ENCODE measurements around the gene FHIT. TPM values are rescaled to one million over a fixed set of nuclear protein-coding genes. Genes with fewer than 3 reads are reported as not detected.
"Not testable (repeated sequence)": the region's sequence is repeated elsewhere in the genome, so short reads cannot be mapped to it uniquely, and the experiment has no call there.

Gene FHIT
- total RNA-seq, 2 experiments from 2014 or later, result 9.6 to 9.7 TPM

GRCh38 chr3:59803268-59803667 is 1448.0 kb downstream of the FHIT start:
- Mint-ChIP-seq H3K27ac (no peak overlapping the region), H3K4me1 (no peaks in the 10 kb centered on the region), H3K27me3 (no peaks in the 10 kb centered on the region), H3K9me3 (no peaks in the 10 kb centered on the region), H3K36me3 (ENCODE audit: low read depth) (no peaks in the 10 kb centered on the region), H3K4me3 (no peak overlapping the region)
- DNase-seq, result no peak
- POLR2A ChIA-PET, result no interaction called here
- CTCF ChIA-PET, result no interaction called here

- DNase-seq; H3K4me1 Mint-ChIP-seq; H3K4me3 Mint-ChIP-seq; H3K36me3 Mint-ChIP-seq (ENCODE audit: low read depth); H3K9me3 Mint-ChIP-seq; POLR2A ChIA-PET; CTCF ChIA-PET; H3K27me3 Mint-ChIP-seq; H3K27ac Mint-ChIP-seq: not testable (repeated sequence)
Observed at GRCh38 chr3:59802453-59802852, 1448.8 kb downstream of the FHIT start.

- Mint-ChIP-seq H3K27me3 (no peaks in the 10 kb centered on the region), H3K4me3 (no peak overlapping the region), H3K9me3 (no peaks in the 10 kb centered on the region), H3K36me3 (ENCODE audit: low read depth) (no peaks in the 10 kb centered on the region), H3K4me1 (no peaks in the 10 kb centered on the region), H3K27ac (no peak overlapping the region)
- POLR2A ChIA-PET, result no interaction called here
- CTCF ChIA-PET, result no interaction called here
- DNase-seq, result no peak
Observed at GRCh38 chr3:59802045-59802444, 1449.2 kb downstream of the FHIT start.

- Mint-ChIP-seq H3K27ac (no peak overlapping the region), H3K9me3 (no peaks in the 10 kb centered on the region), H3K36me3 (ENCODE audit: low read depth) (no peaks in the 10 kb centered on the region), H3K4me1 (no peaks in the 10 kb centered on the region), H3K4me3 (no peak overlapping the region), H3K27me3 (no peaks in the 10 kb centered on the region)
- CTCF ChIA-PET, result no interaction called here
- POLR2A ChIA-PET, result no interaction called here
- no peak for DNase-seq
Observed at GRCh38 chr3:59800481-59800880, 1450.8 kb downstream of the FHIT start.

- ChIA-PET CTCF (no interaction called here), POLR2A (no interaction called here)
- no peak for DNase-seq
- Mint-ChIP-seq H3K4me3 (no peak overlapping the region), H3K9me3 (no peaks in the 10 kb centered on the region), H3K27me3 (no peaks in the 10 kb centered on the region), H3K27ac (no peak overlapping the region), H3K36me3 (ENCODE audit: low read depth) (no peaks in the 10 kb centered on the region), H3K4me1 (no peaks in the 10 kb centered on the region)
Observed at GRCh38 chr3:59798372-59799086, 1452.7 kb downstream of the FHIT start.

- Mint-ChIP-seq H3K4me3 (no peak overlapping the region), H3K36me3 (ENCODE audit: low read depth) (no peaks in the 10 kb centered on the region), H3K27me3 (no peaks in the 10 kb centered on the region), H3K27ac (no peak overlapping the region), H3K9me3 (peaks cover 3% of the 10 kb centered on the region), H3K4me1 (no peaks in the 10 kb centered on the region)
- no peak for DNase-seq
- ChIA-PET POLR2A (no interaction called here), CTCF (no interaction called here)
Observed at GRCh38 chr3:59797533-59797932, 1453.7 kb downstream of the FHIT start.

GRCh38 chr3:59796456-59796855 is 1454.8 kb downstream of the FHIT start:
- DNase-seq, result no peak
- no peaks in the 10 kb centered on the region for H3K4me1 Mint-ChIP-seq
- peaks cover 3% of the 10 kb centered on the region for H3K9me3 Mint-ChIP-seq
- CTCF ChIA-PET, result no interaction called here
- H3K4me3 Mint-ChIP-seq, result no peak overlapping the region
- H3K36me3 Mint-ChIP-seq (ENCODE audit: low read depth), result no peaks in the 10 kb centered on the region
- POLR2A ChIA-PET, result no interaction called here
- no peak overlapping the region for H3K27ac Mint-ChIP-seq
- H3K27me3 Mint-ChIP-seq, result no peaks in the 10 kb centered on the region

- H3K9me3 Mint-ChIP-seq, result peaks cover 3% of the 10 kb centered on the region
- DNase-seq, result no peak
- H3K4me1 Mint-ChIP-seq, result no peaks in the 10 kb centered on the region
- no peaks in the 10 kb centered on the region for H3K36me3 Mint-ChIP-seq (ENCODE audit: low read depth)
- ChIA-PET POLR2A (no interaction called here), CTCF (no interaction called here)
- H3K4me3 Mint-ChIP-seq, result no peak overlapping the region
- H3K27me3 Mint-ChIP-seq, result no peaks in the 10 kb centered on the region
- H3K27ac Mint-ChIP-seq, result no peak overlapping the region
Observed at GRCh38 chr3:59795756-59796155, 1455.5 kb downstream of the FHIT start.

GRCh38 chr3:59793976-59794375 is 1457.3 kb downstream of the FHIT start:
- Mint-ChIP-seq H3K27me3 (no peaks in the 10 kb centered on the region), H3K4me1 (peaks cover 3% of the 10 kb centered on the region), H3K36me3 (ENCODE audit: low read depth) (no peaks in the 10 kb centered on the region), H3K9me3 (peaks cover 3% of the 10 kb centered on the region), H3K27ac (no peak overlapping the region), H3K4me3 (no peak overlapping the region)
- DNase-seq, result no peak
- ChIA-PET POLR2A (no interaction called here), CTCF (no interaction called here)

GRCh38 chr3:59791774-59792308 is 1459.4 kb downstream of the FHIT start:
- no peaks in the 10 kb centered on the region for H3K36me3 Mint-ChIP-seq (ENCODE audit: low read depth)

GRCh38 chr3:59790241-59790640 is 1461.0 kb downstream of the FHIT start:
- ChIA-PET CTCF (no interaction called here), POLR2A (no interaction called here)
- Mint-ChIP-seq H3K27me3 (no peaks in the 10 kb centered on the region), H3K27ac (no peak overlapping the region), H3K4me1 (peaks cover 10% of the 10 kb centered on the region), H3K4me3 (no peak overlapping the region), H3K9me3 (peaks cover 3% of the 10 kb centered on the region), H3K36me3 (ENCODE audit: low read depth) (no peaks in the 10 kb centered on the region)
- DNase-seq, result no peak

More at GRCh38 chr3:59791774-59792308, 1459.4 kb downstream of the FHIT start:
- ChIA-PET CTCF (no interaction called here), POLR2A (no interaction called here)
- Mint-ChIP-seq H3K27me3 (no peaks in the 10 kb centered on the region), H3K9me3 (peaks cover 3% of the 10 kb centered on the region), H3K4me1 (peaks cover 10% of the 10 kb centered on the region), H3K4me3 (no peak overlapping the region), H3K27ac (no peak overlapping the region)
- DNase-seq, result no peak

GRCh38 chr3:59788801-59789200 is 1462.5 kb downstream of the FHIT start:
- no peak overlapping the region for H3K4me3 Mint-ChIP-seq
- ChIA-PET POLR2A (no interaction called here), CTCF (no interaction called here)
- peaks cover 3% of the 10 kb centered on the region for H3K9me3 Mint-ChIP-seq
- DNase-seq, result no peak
- no peak overlapping the region for H3K27ac Mint-ChIP-seq
- peaks cover 2% of the 10 kb centered on the region for H3K36me3 Mint-ChIP-seq (ENCODE audit: low read depth)
- H3K4me1 Mint-ChIP-seq, result peaks cover 18% of the 10 kb centered on the region
- H3K27me3 Mint-ChIP-seq, result no peaks in the 10 kb centered on the region

- no peak for DNase-seq
- H3K27ac Mint-ChIP-seq, result no peak overlapping the region
- POLR2A ChIA-PET, result no interaction called here
- H3K4me3 Mint-ChIP-seq, result no peak overlapping the region
- no peaks in the 10 kb centered on the region for H3K27me3 Mint-ChIP-seq
- peaks cover 3% of the 10 kb centered on the region for H3K9me3 Mint-ChIP-seq
- H3K36me3 Mint-ChIP-seq (ENCODE audit: low read depth), result peaks cover 2% of the 10 kb centered on the region
- peaks cover 24% of the 10 kb centered on the region for H3K4me1 Mint-ChIP-seq
- CTCF ChIA-PET, result no interaction called here
Observed at GRCh38 chr3:59788133-59788532, 1463.1 kb downstream of the FHIT start.

- no peak overlapping the region for H3K27ac Mint-ChIP-seq
- H3K4me3 Mint-ChIP-seq, result no peak overlapping the region
- no peaks in the 10 kb centered on the region for H3K27me3 Mint-ChIP-seq
- H3K9me3 Mint-ChIP-seq, result no peaks in the 10 kb centered on the region
- CTCF ChIA-PET, result no interaction called here
- POLR2A ChIA-PET, result no interaction called here
- H3K4me1 Mint-ChIP-seq, result peaks cover 24% of the 10 kb centered on the region
- peaks cover 2% of the 10 kb centered on the region for H3K36me3 Mint-ChIP-seq (ENCODE audit: low read depth)
- no peak for DNase-seq
Observed at GRCh38 chr3:59786374-59786773, 1464.9 kb downstream of the FHIT start.
